Common myeloid progenitor, CD34-positive (primary cell): Measurements from ENCODE around the gene OR51B2.

ENCODE experiments used
- CTCF ChIA-PET: fragments of 350-600 bp; sonication (Branson Sonifier 250); formaldehyde crosslinking; loops from one replicate; lab custom pipeline; 2021; ENCODE audit warnings: antibody characterized with exemption; lab: Charles Lee
- POLR2A ChIA-PET: fragments of 350-600 bp; sonication (Branson Sonifier 250); formaldehyde crosslinking; loops from one replicate; lab custom pipeline; 2021; ENCODE audit warnings: antibody characterized with exemption; lab: Charles Lee
- DNase-seq, 3 donors: peaks; one replicate each; pipeline versions ENCODE4 v3.0.0 to v3.0.0-alpha.2; 2013
- H3K27ac ChIP-seq, 2 experiments: 1 replicate in 1 of 2; 2 replicates in 1 of 2; pipeline ENCODE4 v1.7.0; 2013; ENCODE audit warnings: inconsistent platforms in 2 of 2, low read length in 2 of 2, mild to moderate bottlenecking in 2 of 2, low read depth in 1 of 2, moderate library complexity in 1 of 2; ENCODE audit not compliant: severe bottlenecking in 2 of 2, insufficient read depth in 1 of 2, poor library complexity in 1 of 2
- H3K27me3 ChIP-seq, 5 experiments: replicated peaks in 2 of 5; 1 replicate in 3 of 5; 2 replicates in 2 of 5; pipeline versions ENCODE4 v1.6.1 to v1.7.0; 2013; ENCODE audit warnings: low read length in 4 of 5, mild to moderate bottlenecking in 2 of 5, moderate library complexity in 2 of 5, inconsistent platforms in 1 of 5; ENCODE audit not compliant: insufficient read depth in 5 of 5, control insufficient read depth in 4 of 5
- H3K36me3 ChIP-seq, 4 experiments: 1 replicate in 2 of 4; 2 replicates in 2 of 4; pipeline versions ENCODE4 v1.6.1 to v1.7.0; 2013; ENCODE audit warnings: low read length in 3 of 4, control low read depth in 1 of 4, mild to moderate bottlenecking in 1 of 4; ENCODE audit not compliant: control insufficient read depth in 4 of 4, insufficient read depth in 4 of 4
- H3K4me1 ChIP-seq, 4 experiments: 1 replicate in 3 of 4; 2 replicates in 1 of 4; pipeline versions ENCODE4 v1.6.1 to v1.7.1; 2013; ENCODE audit warnings: low read length in 3 of 4, mild to moderate bottlenecking in 3 of 4, control low read depth in 1 of 4, inconsistent platforms in 1 of 4, moderate library complexity in 1 of 4; ENCODE audit not compliant: control insufficient read depth in 4 of 4, insufficient read depth in 4 of 4; ENCODE audit errors: control extremely low read depth in 1 of 4
- H3K4me3 ChIP-seq, 7 experiments: 1 replicate in 4 of 7; 2 replicates in 3 of 7; pipeline versions ENCODE4 v1.5.1 to v1.7.0; 2013; ENCODE audit warnings: mild to moderate bottlenecking in 7 of 7, low read length in 6 of 7, moderate library complexity in 6 of 7, inconsistent platforms in 2 of 7, low read depth in 2 of 7, control low read depth in 1 of 7; ENCODE audit not compliant: insufficient read depth in 4 of 7, control insufficient read depth in 1 of 7; ENCODE audit errors: extremely low read depth in 1 of 7
- H3K9me3 ChIP-seq, 5 experiments: 1 replicate in 4 of 5; 2 replicates in 1 of 5; pipeline versions ENCODE4 v1.6.1 to v1.7.1; 2013; ENCODE audit warnings: low read length in 4 of 5, mild to moderate bottlenecking in 2 of 5, inconsistent platforms in 1 of 5, low read depth in 1 of 5, moderate library complexity in 1 of 5; ENCODE audit not compliant: control insufficient read depth in 4 of 5, insufficient read depth in 2 of 5; ENCODE audit errors: control extremely low read depth in 1 of 5
- WGBS: methylation state at CpG from one replicate; pipeline ENCODE4 v1.1.5; 2013; ENCODE audit not compliant: insufficient coverage; 5-methylcytosine and 5-hydroxymethylcytosine counted together

OR51B2 gene

DNA sequence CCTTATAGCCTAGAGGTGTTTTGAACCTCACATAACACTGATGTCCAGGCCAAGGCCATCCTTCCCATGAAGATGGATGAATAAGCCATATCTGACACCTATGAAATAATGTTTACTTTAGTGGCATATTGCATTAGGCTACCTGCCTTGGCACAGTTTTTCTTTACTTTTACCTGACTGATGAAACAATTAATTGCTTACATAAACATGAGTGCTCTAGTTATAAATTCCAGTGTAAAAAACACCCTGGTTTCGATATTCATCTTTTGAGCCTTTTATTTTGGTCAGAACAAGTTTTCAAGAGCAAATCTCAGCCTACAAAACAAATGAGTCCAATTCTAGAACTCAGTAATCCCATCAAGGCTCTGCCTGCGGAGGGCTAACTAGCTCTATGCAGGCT, 47.4 kb downstream of the OR51B2 start:
- ChIA-PET CTCF (interaction anchor here (0.6 kb wide), 1 partner anchor 1299 kb away, joined by 3 read pairs; no protein-coding TSS in a partner anchor), POLR2A (interaction anchor here (0.6 kb wide), 1 partner anchor 27 kb away, joined by 3 read pairs; no protein-coding TSS in a partner anchor)

DNA sequence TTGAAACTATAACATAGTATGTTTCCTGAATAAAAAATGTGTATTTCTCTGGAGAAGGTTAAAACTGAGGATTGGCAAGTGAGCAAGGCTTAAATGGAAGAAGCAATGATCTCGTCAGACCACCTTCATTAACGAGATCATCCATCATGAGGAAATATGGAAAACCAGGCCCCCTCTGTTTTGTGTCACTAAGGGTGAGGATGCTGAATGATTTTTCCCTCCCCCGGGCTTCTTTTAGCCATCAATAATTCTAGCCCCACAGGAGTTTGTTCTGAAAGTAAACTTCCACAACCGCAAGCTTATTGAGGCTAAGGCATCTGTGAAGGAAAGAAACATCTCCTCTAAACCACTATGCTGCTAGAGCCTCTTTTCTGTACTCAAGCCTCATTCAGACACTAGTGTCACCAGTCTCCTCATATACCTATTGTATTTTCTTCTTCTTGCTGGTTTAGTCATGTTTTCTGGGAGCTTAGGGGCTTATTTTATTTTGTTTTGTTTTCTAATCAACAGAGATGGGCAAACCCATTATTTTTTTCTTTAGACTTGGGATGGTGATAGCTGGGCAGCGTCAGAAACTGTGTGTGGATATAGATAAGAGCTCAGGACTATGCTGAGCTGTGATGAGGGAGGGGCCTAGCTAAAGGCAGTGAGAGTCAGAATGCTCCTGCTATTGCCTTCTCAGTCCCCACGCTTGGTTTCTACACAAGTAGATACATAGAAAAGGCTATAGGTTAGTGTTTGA, 48.6 kb downstream of the OR51B2 start:
- Histone ChIP-seq H3K36me3 (no peaks in the 10 kb centered on the region), H3K27ac (peak overlapping the region; percentile 25 to 65), H3K27me3 (no peaks in the 10 kb centered on the region), H3K4me1 (peaks cover 0 to 31% (median 19%) of the 10 kb centered on the region in 4 experiments), H3K4me3 (no peak overlapping the region), H3K9me3 (no peaks in the 10 kb centered on the region)
- WGBS: 87% methylated on average over 3 of the region's 6 CpGs
- CTCF ChIA-PET: no interaction called here
- DNase-seq: peak; percentile 76 to 91 (median 84)
- POLR2A ChIA-PET: interaction anchor here (0.6 kb wide), 2 partner anchors 28 to 50 kb away, joined by 3 read pairs; no protein-coding TSS in a partner anchor

More for the DNA sequence above, 47.4 kb downstream of the OR51B2 start:
- H3K36me3 ChIP-seq: no peaks in the 10 kb centered on the region
- peak overlapping the region in 1 of 2 experiments; percentile 65 for H3K27ac ChIP-seq
- DNase-seq: no peak
- peaks cover 0 to 38% (median 28%) of the 10 kb centered on the region in 4 experiments for H3K4me1 ChIP-seq
- H3K9me3 ChIP-seq: no peaks in the 10 kb centered on the region
- WGBS: 100% methylated on average over 1 of the region's 2 CpGs
- no peak overlapping the region for H3K4me3 ChIP-seq
- H3K27me3 ChIP-seq: no peaks in the 10 kb centered on the region

DNA sequence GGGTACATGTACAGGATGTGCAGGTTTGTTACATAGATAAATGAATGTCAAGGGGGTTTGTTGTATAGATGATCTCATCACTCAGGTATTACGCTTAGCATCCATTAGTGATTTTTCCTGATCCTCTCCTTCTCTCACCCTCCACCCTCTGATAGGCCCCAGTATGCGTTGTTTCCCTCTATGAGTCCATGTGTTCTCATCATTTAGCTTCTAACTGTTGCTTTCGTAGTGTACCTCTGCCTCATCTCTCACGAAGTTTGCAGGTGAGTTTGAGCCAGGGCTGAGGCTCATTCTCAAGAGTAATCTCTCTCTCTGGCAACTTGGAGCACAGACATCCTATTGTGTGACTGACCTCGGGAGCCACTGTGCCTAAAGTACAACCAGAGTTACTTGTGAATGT, 49.7 kb downstream of the OR51B2 start:
- H3K27ac ChIP-seq: peak overlapping the region in 1 of 2 experiments; percentile 65
- WGBS: 90% methylated on average over 3 of the region's 5 CpGs
- H3K4me1 ChIP-seq: peaks cover 0 to 23% (median 13%) of the 10 kb centered on the region in 4 experiments
- H3K36me3 ChIP-seq: no peaks in the 10 kb centered on the region
- POLR2A ChIA-PET: no interaction called here
- DNase-seq: no peak
- H3K4me3 ChIP-seq: no peak overlapping the region
- CTCF ChIA-PET: no interaction called here
- no peaks in the 10 kb centered on the region for H3K9me3 ChIP-seq
- no peaks in the 10 kb centered on the region for H3K27me3 ChIP-seq
